Activated CD8-positive, alpha-beta memory T cell treated with anti-CD3 and anti-CD28 coated beads, Interleukin-2, amount 50 U/mL, for 48 hours (primary cell): ENCODE results near the gene HACE1.
"Not testable (repeated sequence)": the region's sequence is repeated elsewhere in the genome, so short reads cannot be mapped to it uniquely, and the experiment has no call there.

ENCODE experiments used
- DNase-seq: peaks from one replicate; pipeline ENCODE4 v3.0.0-alpha.2; 2020

The HACE1 gene, protein sequence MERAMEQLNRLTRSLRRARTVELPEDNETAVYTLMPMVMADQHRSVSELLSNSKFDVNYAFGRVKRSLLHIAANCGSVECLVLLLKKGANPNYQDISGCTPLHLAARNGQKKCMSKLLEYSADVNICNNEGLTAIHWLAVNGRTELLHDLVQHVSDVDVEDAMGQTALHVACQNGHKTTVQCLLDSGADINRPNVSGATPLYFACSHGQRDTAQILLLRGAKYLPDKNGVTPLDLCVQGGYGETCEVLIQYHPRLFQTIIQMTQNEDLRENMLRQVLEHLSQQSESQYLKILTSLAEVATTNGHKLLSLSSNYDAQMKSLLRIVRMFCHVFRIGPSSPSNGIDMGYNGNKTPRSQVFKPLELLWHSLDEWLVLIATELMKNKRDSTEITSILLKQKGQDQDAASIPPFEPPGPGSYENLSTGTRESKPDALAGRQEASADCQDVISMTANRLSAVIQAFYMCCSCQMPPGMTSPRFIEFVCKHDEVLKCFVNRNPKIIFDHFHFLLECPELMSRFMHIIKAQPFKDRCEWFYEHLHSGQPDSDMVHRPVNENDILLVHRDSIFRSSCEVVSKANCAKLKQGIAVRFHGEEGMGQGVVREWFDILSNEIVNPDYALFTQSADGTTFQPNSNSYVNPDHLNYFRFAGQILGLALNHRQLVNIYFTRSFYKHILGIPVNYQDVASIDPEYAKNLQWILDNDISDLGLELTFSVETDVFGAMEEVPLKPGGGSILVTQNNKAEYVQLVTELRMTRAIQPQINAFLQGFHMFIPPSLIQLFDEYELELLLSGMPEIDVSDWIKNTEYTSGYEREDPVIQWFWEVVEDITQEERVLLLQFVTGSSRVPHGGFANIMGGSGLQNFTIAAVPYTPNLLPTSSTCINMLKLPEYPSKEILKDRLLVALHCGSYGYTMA

GRCh38 chr6:104859225-104860146, at the start of gene HACE1:
HACE1 (minus strand) TSS chr6:104859919; CDS start chr6:104859642, 277 bp downstream.
- DNase-seq: peak; percentile 93

DNA sequence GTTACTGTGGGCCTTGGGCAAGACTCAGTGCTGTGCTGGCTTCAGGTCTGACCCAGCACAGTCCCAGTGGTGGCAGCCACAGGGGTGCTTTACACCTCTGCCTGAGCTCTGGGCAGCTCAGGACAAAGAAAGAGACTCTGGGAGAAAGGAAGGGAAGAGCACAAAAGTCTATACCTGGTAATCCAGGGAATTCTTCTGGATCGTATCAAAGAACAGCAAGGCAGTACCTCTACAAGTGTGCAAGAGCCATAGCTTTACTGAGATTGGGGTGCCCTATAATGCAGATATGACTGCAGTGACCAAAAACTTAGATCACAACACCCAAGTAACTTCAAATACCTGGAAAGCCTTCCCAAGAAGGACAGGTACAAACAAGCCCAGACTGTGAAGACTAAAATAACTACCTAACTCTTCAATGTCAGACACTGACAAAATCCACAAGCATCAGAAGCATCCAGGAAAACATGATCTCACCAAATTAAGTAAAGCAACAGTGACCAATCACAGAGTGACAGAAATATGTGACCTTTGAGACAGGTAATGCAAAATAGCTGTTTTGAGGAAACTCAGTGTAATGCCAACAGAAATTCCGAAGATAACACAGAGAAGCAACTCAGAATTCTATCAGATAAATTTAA, 49.3 kb upstream of the HACE1 start:
- DNase-seq: no peak

DNA sequence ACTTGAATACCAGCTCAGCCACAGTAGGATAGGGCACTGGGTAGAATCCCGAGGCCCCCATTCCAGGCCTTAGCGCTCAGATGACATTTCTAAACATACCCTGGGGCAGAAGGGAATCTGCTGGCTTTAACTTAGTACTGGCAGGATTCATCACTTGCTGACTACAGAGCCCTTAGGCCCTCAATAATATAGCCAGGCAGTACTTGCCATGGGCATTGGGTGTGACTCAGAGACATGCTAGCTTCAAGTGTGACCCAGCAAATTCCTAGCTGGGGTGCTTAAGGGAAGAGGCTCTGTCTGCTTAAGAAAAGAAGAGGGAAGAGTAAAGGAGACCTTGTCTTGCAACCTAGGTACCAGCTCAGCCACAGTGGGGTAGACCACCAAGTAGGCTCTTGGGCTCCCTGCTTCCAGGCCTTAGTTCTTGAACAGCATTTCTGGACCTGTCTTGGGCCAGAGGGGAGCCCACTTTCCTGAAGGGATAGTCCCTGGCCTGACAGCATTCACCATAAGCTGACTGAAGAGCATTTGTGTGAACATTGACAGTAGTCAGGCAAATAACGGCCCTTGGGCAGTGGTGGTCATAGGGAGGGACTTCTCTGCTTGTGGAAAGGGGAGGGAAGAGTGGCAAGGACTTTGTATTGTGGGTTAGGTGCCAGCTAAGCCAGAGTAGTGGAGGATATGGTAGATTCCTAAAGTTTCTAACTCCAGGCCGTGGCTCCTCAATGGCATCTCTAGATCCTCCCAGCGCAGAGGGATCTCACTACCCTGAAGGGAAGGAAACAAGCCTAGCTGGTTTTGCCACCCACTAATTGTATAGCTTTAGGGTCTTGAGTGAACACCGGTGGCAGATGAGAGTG, 48.5 kb upstream of the HACE1 start:
- DNase-seq: no peak

DNA sequence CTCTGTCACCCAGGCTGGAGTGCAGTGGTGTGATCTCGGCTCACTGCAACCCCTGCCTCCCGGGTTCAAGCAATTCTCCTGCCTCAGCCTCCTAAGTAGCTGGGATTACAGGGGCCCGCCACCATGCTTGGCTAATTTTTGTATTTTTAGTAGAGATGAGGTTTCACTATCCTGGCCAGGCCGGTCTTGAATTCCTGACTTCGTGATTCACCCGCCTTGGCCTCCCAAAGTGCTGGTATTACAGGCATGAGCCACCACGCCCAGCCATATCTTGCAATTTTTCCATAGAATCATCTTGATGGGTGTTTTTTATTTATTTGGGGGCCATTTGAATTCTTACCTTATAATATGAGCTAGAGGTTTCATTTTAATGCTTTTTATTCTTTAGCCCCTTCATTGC, 39.2 kb upstream of the HACE1 start:
- DNase-seq: not testable (repeated sequence)

GRCh38 chr6:104896914-104897313, 37.2 kb upstream of the HACE1 start:
- DNase-seq: no peak

DNA sequence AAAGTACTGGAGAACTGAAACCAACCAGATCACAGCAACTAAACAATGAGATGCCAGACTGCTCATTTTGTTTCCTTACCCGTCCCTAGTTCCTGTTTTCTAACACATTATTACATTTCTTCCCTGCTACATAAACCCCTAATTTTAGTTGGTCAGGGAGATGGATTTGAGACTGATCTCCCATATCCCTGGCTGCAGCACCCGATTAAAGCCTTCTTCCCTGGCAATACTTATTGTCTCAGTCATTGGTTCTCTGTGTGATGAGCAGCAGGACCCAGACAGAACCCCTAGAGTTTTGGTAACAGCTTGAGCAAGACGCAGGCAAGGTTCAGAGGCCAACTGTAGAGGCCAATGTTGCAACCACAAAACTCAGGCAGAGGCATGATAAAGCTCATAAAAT, 28.3 kb upstream of the HACE1 start:
- DNase-seq: no peak

DNA sequence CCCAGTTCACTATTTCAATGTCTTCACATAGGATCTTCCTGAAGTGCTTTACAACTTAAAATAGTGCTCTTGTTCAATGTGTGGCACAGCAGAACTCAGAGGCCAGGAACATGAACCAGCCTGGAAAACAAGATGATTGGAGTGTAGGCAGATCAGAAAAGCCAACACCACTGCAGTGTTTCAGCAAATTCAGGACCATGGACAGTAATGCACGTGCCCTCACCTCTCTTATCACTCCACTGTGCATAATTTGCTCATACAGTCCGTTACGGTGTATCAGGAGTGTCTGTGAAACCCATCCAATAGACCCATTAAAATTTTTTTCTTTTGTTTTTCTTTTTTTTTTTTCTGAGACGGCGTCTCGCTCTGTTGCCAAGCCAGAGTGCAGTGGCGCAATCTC, 27.6 kb upstream of the HACE1 start:
- DNase-seq: no peak

- no peak for DNase-seq
These were observed 25.9 kb upstream of the HACE1 start for GRCh38 chr6:104885518-104886043.

DNA sequence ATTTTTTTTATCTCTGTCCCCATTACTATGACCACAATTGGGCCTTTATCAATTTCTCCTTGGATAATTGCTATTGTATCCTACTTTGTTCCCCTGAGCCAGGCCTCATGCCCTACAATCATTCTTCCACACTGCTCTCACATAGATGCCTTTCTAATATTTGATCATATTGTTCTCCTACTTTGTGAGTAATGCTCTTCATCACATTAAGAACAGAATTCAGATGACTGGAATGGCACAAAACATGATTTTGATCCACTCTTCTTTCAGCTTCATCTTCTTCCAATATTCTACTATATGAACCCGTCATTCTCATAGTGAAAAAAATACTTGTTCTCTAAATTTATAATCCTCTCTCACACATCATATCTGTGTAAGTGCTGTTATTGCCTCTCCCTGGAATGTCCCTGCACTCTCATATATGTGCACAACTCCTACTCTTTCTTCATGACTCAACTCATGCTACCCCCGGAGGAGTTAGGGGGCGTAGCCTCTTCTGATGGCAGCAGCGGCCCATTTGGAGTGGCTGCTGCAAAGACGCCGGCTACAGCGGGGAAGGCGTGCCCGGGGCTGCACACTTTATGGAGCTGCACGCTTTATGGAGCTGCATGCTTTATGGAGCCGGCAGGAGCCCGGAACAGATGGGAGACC, 25.3 kb upstream of the HACE1 start:
- no peak for DNase-seq

DNA sequence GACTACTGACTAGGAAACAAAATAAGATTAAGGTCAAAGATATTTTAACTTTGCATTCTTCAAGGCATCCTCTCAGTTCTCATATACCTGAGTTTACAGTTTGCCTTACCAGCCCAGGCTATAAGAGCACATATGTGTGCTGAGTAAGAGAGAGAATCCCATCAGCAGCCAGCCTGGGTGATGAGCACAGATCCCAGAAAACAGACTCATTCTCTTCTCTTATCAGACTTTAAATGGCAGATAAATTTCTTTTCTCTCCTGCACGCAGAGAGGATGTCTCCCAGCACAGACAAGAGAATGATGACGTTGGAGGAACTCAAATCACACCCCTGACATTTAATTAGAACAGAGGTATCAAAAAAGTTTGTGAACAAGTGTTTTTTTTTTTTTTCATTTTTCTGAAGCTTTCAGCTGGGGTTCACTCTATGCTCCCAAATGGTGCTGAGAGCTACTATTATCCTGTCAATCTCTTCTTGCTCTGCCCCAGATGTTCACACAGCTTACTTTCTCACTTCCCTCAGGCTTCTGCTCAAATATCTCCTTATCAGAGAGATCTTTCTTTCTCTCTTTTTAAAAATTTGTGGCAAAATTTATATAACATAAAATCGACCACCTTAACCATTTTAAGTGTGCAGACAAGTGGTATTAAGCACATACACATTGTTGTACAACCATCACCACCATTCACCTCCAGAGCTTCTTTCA, 22.4 kb upstream of the HACE1 start:
- DNase-seq: no peak

DNA sequence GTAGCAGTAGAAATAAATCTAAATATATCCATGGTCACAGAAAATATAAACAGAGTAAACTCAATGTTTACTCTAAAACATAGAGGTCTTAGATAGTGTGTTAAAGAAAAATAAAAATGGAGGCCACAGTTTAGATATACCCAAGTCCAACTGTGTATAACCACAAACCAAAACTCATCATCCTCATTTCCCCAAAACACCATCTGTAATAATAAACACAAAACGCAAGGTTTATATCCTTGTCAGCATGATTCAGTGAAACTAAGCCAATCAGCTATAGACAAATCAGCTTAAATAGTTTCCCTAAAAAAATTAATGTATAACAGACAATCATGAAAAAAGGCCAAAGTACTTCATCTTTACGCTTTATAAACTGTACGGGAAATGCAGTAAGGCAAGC, 2.7 kb upstream of the HACE1 start:
- DNase-seq: no peak

DNA sequence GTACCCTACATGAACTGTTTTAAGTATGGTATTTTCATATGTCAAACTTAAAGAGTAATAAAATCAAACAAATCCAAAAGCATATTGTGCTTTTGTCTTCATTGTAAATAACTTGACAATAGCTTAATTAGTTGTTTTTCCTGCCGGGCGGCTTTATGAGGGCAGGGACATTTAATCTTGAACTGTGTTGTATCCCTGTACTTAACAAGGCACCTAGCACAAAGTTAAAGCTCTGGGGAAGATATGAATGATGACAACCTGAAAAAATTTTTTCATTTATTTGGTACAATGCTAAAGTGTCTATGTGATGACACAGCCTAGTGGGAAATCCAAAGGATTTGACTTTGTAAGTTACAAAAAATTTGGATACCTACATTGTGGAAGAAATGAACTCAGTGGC, 502 bp upstream of the HACE1 start:
- no peak for DNase-seq

DNA sequence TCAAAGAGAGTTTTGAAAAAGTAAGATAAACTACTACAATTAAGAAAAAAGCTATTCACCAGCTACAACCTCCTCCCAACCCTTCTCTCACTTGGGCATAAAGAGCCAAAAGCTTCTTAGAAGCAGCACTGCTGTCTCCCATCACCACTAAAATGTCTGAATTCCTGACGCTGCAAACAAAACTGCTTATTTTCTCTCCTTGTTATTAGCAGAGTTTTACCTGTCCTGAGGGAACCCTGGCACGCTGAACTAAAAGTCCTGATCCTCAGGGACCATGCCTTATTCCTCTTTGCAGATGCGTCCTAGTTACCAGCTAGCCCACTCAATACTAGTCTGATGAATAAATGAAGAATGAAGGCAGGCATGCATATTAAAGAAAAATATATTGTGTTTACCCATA, 1.1 kb downstream of the HACE1 start:
- DNase-seq: no peak

DNA sequence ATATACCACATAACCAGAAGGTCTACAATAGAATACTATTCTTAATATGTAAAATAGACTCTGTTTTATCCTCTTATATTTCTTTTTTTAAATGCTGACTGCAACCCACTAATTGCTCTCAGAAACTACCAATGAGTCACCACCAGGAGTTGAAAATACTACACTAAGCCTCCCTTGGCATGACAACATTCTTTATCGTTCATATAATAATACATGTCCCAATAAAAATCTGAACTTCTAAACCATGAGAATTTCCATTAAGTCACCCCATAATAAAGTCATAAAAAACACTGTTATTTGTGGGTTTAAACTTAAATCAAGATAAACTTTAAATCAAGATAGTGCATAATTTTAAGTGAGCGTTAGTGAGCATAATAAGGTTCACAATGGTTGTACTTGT, 4.2 kb downstream of the HACE1 start:
- no peak for DNase-seq

GRCh38 chr6:104847721-104848120, 12.0 kb downstream of the HACE1 start:
- not testable (repeated sequence) for DNase-seq

GRCh38 chr6:104843229-104843628, 16.5 kb downstream of the HACE1 start:
- no peak for DNase-seq

GRCh38 chr6:104837158-104837557, 22.6 kb downstream of the HACE1 start:
- DNase-seq: no peak

- not testable (repeated sequence) for DNase-seq
These were observed 23.2 kb downstream of the HACE1 start for GRCh38 chr6:104836479-104837020.

DNA sequence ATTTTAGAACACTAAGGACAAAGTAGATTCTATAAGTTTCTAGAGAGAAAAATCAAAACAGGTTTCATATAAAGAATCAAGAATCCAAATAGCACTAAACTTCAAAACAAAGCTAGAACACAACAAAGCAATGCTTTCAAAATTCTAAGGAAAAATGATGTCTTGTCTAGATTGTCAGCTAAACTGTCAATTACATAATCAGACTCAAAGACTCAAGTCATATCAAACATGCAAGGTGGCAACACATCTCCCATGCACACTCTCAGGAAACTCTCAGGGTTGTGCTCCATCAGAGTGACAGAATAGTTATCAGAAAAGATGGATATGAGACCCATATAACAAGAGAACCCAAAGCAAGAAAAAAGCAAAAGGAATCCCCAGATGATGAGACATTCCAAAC, 23.9 kb downstream of the HACE1 start:
- DNase-seq: no peak
